ENCODE data around the gene GAK. TPM values are rescaled to one million over a fixed set of nuclear protein-coding genes. Genes with fewer than 3 reads are reported as not detected.
A peak's percentile ranks its signal among the peaks of the same experiment; 100 is the strongest.

The GAK gene
- total and polyA plus RNA-seq, 10 donors = 112 to 249 (median 190) TPM

- H3K9me3 ChIP-seq = no peaks in the 10 kb centered on the region
These were observed 62.3 kb downstream of the GAK start for GRCh38 chr4:869776-870175.

DNA sequence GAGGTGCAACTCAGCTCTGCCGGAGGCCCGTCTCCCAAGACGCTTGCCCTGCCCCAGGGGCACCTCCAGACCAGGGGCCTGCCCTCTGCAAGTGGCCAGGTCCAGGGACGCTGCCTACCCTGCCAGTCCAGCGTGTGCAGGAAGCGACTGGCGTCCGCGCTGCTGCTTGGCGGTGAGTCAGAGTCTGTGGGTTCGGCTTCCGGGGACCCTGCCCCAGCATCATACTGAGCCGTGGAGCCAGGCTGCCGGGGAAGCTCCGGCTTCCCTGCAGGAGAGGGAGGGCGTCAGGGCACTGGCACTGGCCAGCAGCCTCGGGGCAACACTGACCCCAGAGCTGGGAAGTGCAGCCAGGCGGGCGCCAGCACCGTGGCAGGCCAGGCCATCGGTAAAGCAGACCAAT, 63.7 kb downstream of the GAK start:
- Histone ChIP-seq H3K4me1 (no peaks in the 10 kb centered on the region), H3K4me3 (no peak overlapping the region), H3K27me3 (replicated peaks in 1 of 7) (no peaks in the 10 kb centered on the region), H3K9me3 (no peaks in the 10 kb centered on the region), H3K27ac (no peak overlapping the region), H3K36me3 (peaks cover 5 to 100% (median 86%) of the 10 kb centered on the region in 6 donors)
- 96 to 99% (median 97%) methylated on average over 17 to 21 of the region's 21 CpGs for WGBS, 5 donors
- no peak for TF ChIP-seq POLR2A (IDR thresholded peaks at IDR 0.05)
- peak in 1 of 3 donors; percentile 35 for TF ChIP-seq POLR2AphosphoS5 (IDR thresholded peaks at IDR 0.05)
- intact Hi-C loops (cut with DNase I; ENCODE audit: low total_unique reads) = no loop called here
- no peak for DNase-seq

More at GRCh38 chr4:869776-870175, 62.3 kb downstream of the GAK start:
- H3K4me3 ChIP-seq = no peak overlapping the region
- intact Hi-C loops (cut with DNase I; ENCODE audit: low total_unique reads) = no loop called here
- 97 to 99% (median 98%) methylated on average over 14 to 15 of the region's 15 CpGs for WGBS, 5 donors
- H3K27ac ChIP-seq = no peak overlapping the region
- H3K36me3 ChIP-seq = peaks cover 5 to 100% (median 85%) of the 10 kb centered on the region in 6 donors
- no peaks in the 10 kb centered on the region for H3K4me1 ChIP-seq
- DNase-seq = no peak
- no peaks in the 10 kb centered on the region for H3K27me3 ChIP-seq (replicated peaks in 1 of 7)
- TF ChIP-seq, protein P1, sequence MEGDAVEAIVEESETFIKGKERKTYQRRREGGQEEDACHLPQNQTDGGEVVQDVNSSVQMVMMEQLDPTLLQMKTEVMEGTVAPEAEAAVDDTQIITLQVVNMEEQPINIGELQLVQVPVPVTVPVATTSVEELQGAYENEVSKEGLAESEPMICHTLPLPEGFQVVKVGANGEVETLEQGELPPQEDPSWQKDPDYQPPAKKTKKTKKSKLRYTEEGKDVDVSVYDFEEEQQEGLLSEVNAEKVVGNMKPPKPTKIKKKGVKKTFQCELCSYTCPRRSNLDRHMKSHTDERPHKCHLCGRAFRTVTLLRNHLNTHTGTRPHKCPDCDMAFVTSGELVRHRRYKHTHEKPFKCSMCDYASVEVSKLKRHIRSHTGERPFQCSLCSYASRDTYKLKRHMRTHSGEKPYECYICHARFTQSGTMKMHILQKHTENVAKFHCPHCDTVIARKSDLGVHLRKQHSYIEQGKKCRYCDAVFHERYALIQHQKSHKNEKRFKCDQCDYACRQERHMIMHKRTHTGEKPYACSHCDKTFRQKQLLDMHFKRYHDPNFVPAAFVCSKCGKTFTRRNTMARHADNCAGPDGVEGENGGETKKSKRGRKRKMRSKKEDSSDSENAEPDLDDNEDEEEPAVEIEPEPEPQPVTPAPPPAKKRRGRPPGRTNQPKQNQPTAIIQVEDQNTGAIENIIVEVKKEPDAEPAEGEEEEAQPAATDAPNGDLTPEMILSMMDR (IDR thresholded peaks at IDR 0.05 in 8 of 11, conservative IDR thresholded peaks at IDR 0.05 in 3 of 11) = no peak
- peak in 1 of 3 donors; percentile 12 for TF ChIP-seq POLR2AphosphoS5 (IDR thresholded peaks at IDR 0.05)

DNA sequence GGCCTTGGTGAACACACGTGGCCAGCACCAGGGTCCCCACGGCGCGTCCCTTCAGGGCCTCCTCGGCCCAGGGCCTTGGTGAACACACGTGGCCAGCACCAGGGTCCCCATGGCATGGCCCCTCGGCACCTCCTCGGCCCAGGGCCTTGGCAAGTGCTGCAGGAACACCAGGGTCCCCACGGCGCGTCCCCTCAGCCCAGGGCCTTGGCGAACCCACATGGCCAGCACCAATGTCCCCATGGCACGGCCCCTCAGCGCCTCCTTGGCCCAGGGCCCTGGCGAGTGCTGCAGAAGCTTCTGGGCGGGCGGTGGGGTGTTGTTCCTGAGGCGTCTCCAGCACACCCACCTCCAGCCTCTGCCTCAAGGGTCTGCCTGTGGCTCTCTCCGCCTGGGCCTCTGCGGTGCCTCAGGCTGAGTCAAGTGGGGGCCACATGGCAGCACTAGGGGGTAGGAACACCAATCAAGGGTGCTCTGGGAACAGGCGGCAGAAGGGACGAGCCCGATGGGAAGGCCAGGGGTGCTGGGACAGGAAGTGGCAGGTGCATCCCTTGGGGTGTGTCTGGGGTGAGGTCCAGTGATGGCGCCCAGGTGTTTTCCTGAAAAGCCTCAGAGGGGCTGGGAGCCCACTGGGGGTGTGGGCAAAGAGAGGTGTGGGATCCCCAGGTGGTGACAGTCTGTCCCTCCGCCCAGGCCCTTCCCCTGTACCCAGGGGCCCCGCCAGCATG, 64.4 kb downstream of the GAK start:
- Histone ChIP-seq H3K4me3 (no peak overlapping the region), H3K36me3 (peaks cover 5 to 100% (median 85%) of the 10 kb centered on the region in 6 donors), H3K4me1 (no peaks in the 10 kb centered on the region), H3K27me3 (replicated peaks in 1 of 7) (no peaks in the 10 kb centered on the region), H3K9me3 (no peaks in the 10 kb centered on the region), H3K27ac (no peak overlapping the region)
- peak in 1 of 3 donors; percentile 24 for TF ChIP-seq POLR2AphosphoS5 (IDR thresholded peaks at IDR 0.05)
- TF ChIP-seq, protein P1 (IDR thresholded peaks at IDR 0.05 in 8 of 11, conservative IDR thresholded peaks at IDR 0.05 in 3 of 11) = no peak
- DNase-seq = no peak
- 88 to 93% (median 89%) methylated on average over 14 to 26 of the region's 26 CpGs for WGBS, 5 donors
- intact Hi-C loops (cut with DNase I; ENCODE audit: low total_unique reads) = no loop called here

GRCh38 chr4:866761-867390, 65.2 kb downstream of the GAK start:
- Histone ChIP-seq H3K27ac (no peak overlapping the region), H3K27me3 (replicated peaks in 1 of 7) (no peaks in the 10 kb centered on the region), H3K36me3 (peaks cover 5 to 100% (median 83%) of the 10 kb centered on the region in 6 donors), H3K9me3 (no peaks in the 10 kb centered on the region), H3K4me1 (peaks cover 0 to 2% (median 0%) of the 10 kb centered on the region in 6 donors), H3K4me3 (no peak overlapping the region)
- peak in 1 of 3 donors; percentile 23 for TF ChIP-seq POLR2AphosphoS5 (IDR thresholded peaks at IDR 0.05)
- TF ChIP-seq, protein P1 (IDR thresholded peaks at IDR 0.05 in 8 of 11, conservative IDR thresholded peaks at IDR 0.05 in 3 of 11) = no peak
- DNase-seq = no peak
- 87 to 95% (median 93%) methylated on average over 6 to 28 of the region's 28 CpGs for WGBS, 5 donors
- intact Hi-C loops (cut with DNase I; ENCODE audit: low total_unique reads) = no loop called here

Data from spleen (tissue), 11 donors.